ENCODE results near the gene BRD1.
"Not testable (repeated sequence)": the region's sequence is repeated elsewhere in the genome, so short reads cannot be mapped to it uniquely, and the experiment has no call there.

Gene BRD1

DNA sequence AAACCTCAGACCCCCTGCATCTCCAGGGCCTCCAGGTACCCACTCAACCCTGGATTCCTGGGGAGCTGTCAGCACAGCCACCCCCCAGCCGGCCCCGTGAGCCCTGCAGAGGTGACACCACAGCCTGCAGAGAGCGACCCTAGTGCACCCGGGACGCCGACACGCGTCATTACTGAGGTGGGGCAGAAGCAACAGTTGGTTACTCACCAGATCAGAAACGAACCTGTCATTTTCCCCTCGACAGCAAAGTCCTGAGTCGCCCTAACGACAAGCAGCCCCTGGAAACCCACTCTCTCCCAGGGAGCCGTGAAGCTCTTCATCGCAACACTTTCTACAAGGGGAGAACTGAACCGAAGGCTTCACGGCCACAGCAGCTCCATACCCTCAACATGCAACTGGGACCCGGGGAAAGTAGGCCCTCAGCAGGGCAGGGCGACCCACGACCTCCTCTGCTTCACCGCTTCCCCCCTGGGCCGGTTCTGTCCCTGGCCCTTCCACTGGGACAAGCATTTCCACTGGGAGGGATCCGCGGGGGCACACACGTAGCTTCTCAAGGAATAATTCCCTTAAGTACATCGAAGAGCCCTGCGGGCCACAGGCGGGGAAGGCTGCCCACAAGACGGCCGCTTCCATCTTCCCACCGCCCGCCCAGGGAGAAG lies 1.6 kb downstream of the BRD1 start:
- no peak for DNase-seq

DNA sequence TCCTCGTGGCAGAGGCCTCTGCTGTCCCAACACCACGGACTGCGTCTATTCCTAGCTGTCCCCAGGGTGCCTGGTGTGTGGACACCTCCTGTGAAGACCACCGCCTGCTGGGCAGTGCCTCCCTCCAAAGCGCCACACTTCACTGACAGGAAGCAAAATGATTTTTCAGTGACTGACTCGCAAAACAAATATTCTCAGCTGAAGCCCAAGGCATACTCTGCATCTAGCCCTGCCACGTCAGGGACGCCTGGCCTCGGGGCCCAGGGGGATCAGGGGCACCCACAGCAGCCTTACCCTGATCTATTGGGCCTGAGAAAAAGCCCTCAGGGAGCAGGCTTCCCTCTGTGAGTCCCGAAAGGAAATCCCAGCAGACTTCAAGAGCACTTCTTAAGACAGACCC lies 2.2 kb downstream of the BRD1 start:
- peak; percentile 23 for DNase-seq

- no peak for DNase-seq
These were observed 2.7 kb downstream of the BRD1 start for GRCh38 chr22:49824936-49825335.

DNA sequence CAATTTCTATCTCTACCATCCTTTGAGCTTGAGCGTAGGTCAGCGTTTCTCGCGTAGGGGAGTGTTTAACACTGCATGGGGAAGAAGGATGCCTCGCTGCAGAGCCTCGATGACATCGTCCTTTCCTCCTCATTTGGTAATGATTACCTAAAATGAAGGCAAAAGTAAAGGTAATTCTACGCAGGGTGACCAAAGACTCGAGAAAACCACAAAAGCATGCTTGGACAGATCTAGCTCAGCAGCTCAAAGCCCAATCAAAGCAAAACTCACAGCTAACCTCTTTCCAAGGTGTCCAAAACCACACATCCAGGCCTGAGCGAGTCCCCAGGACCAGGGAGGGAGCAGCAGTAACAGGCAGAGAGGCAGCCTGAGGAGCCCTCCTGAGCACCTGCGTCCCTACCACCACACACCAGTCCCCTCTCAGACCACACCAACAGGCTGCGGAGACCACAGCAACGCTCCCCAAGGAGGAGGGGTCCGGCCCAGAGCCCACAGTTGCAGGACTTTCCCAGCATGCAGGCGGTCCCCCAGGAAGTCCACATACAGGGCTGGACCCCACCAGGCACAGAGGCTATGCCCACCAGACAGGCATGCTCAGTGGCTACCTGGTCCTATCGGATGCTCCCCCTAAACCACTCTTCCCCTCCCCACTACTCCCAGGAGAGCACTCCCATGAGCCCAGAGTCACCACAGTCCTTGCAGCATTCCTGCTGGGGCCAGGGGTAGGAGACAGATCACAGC lies 3.3 kb downstream of the BRD1 start:
- no peak for DNase-seq

GRCh38 chr22:49823289-49824045 lies 4.2 kb downstream of the BRD1 start:
- DNase-seq: no peak

DNA sequence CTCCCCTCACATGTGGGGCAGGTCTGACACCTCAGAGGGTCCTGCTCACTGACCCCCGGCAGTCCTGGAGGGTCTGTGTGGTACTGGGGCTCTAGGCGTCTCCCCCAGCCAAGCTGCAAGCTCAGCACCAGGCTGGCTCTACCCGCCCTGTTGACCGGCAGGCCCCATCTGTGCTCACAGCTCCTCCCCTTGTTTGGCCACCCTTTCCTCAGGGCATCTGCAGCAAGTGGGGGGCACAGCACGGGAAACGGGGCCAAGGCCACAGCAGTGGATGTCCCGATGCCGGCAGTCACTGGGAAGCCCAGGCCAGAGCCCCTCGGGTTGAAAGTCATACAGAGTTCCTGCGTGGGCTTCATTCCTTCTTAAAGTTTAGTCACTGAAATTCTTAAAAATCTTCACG lies 5.9 kb downstream of the BRD1 start:
- DNase-seq: not testable (repeated sequence)

- no peak for DNase-seq
These were observed 6.7 kb downstream of the BRD1 start for GRCh38 chr22:49820984-49821383.

GRCh38 chr22:49817359-49817758 lies 10.3 kb downstream of the BRD1 start:
- DNase-seq: no peak

DNA sequence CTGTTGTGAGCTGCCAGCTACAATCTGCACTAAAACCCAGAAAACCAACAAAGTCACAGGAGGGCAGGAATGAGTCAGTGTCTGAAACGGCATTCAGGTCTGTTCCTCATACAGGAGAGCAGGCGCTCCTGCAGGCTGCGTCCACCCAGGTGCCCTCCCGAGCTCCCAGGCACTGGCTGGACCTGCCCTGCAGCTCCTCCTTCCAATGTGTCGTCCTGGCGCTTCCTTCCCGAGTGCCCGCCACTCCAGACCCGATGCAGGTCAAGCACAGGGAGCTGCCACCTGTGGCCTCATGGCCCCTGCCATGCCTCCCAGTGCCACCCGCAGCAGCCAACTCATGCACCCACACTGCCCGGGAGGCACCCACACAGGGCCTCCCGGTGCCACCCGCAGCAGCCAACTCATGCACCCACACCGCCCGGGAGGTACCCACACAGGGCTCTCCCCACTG lies 12.0 kb downstream of the BRD1 start:
- DNase-seq: no peak

- no peak for DNase-seq
These were observed 12.8 kb downstream of the BRD1 start for GRCh38 chr22:49814856-49815255.

DNA sequence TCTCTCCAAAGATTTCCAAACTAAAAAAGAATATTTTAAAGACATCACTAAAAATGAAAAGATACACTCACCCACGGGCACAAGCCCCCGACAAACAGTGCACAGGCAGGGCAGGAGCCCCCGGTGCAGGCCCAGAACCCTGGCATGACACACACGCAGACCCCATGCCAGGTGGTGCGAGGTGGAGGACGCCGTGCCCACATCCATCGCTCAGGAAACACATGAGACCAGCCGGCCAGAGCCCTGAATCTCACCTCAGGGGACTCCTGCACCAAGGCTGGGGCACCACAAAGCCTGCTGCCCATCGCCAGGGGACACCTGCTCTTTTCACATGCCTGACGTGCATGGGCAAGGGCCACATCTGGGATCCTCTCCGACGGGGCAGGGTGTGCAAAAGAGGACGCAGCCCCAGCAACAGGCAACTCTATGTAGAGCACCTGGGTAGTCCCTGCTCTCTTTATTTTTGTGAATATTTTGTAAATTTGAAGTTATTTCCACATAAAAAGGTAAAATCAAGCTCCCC lies 13.4 kb downstream of the BRD1 start:
- DNase-seq: no peak

- no peak for DNase-seq
These were observed 14.8 kb downstream of the BRD1 start for GRCh38 chr22:49812838-49813237.

- no peak for DNase-seq
These were observed 16.5 kb downstream of the BRD1 start for GRCh38 chr22:49811020-49811791.

DNA sequence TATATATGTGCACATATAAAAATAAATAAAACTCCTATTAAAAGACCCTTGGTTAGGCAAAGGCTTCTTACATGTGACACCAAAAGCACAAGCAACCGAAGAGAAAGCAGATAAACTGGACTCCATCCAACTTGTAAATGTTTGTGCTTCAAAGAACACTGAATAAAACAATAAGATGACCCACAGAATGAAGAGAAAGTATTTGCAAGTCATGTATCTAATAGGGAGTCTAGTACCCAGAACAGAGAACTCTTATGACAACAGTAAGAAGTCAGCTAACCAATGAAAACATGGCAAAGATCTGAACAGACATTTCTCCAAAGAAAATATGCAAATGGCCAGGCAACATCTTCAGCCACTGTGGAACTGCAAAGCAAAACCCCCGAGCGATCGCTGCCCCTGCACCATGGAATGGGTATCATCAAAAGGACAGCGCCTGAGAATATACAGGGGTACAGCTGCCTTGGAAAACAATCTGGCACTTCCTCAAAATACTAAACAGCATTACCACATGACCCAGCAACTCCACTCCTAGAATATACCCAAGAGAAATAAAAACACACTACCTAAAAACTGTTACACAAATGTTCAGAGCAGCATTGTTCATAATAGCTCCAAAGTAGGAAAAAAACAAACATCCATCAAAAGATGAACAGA lies 17.2 kb downstream of the BRD1 start:
- no peak for DNase-seq

GRCh38 chr22:49807780-49808708 lies 19.6 kb downstream of the BRD1 start:
- no peak for DNase-seq

- DNase-seq: no peak
These were observed 20.5 kb downstream of the BRD1 start for GRCh38 chr22:49807129-49807528.

- DNase-seq: no peak
These were observed 23.8 kb downstream of the BRD1 start for GRCh38 chr22:49803737-49804375.

DNA sequence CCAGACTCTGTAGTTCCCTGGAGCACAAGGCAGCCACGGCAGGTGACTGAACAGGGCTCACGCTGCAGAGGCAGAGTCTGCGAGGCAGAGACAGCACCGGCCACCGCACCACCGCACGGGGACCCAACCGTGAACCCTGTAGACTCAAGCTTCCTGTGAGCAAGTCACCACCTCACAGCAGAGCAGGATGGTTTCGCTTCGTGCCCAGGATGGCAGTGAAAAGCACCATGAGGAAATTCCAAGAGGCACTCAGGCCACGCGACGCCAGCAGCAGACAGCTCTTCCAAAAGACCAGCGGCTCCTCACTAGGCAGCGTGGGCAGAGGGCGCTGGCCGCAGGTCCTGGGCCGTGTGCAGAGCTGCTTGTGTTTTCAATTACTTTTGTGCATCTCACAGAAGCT lies 24.5 kb downstream of the BRD1 start:
- DNase-seq: no peak

- DNase-seq: no peak
These were observed 26.1 kb downstream of the BRD1 start for GRCh38 chr22:49801391-49802060.

Data from COR-L47 (cell line).